HG03469 (cell line): ENCODE results near the gene DHX15.

Experiments used
- ATAC-seq: cut with Tn5 transposase; IDR thresholded peaks from one replicate; pipeline ENCODE4 v1.9.1; 2021; ENCODE audit warnings: mild to moderate bottlenecking, moderate library complexity, moderate number of reproducible peaks; ENCODE audit not compliant: unreplicated experiment

The DHX15 gene

GRCh38 chr4:24583451-24584210 is 723 bp downstream of the DHX15 start:
- peak; percentile 2 for ATAC-seq

- no peak for ATAC-seq
Measured at GRCh38 chr4:24582235-24582832, 2.0 kb downstream of the DHX15 start.

GRCh38 chr4:24578364-24578763 is 6.0 kb downstream of the DHX15 start:
- ATAC-seq = no peak

GRCh38 chr4:24576276-24576675 is 8.1 kb downstream of the DHX15 start:
- ATAC-seq = no peak

- no peak for ATAC-seq
Measured at GRCh38 chr4:24574236-24574635, 10.1 kb downstream of the DHX15 start.

GRCh38 chr4:24573582-24573981 is 10.8 kb downstream of the DHX15 start:
- ATAC-seq = no peak

- ATAC-seq = no peak
Measured at GRCh38 chr4:24570574-24571236, 13.6 kb downstream of the DHX15 start.

GRCh38 chr4:24570172-24570571 is 14.2 kb downstream of the DHX15 start:
- no peak for ATAC-seq

- no peak for ATAC-seq
Measured at GRCh38 chr4:24569662-24570061, 14.7 kb downstream of the DHX15 start.

- no peak for ATAC-seq
Measured at GRCh38 chr4:24568425-24568824, 15.9 kb downstream of the DHX15 start.

- ATAC-seq = no peak
Measured at GRCh38 chr4:24565054-24565453, 19.3 kb downstream of the DHX15 start.

GRCh38 chr4:24564488-24564887 is 19.9 kb downstream of the DHX15 start:
- ATAC-seq = no peak

- ATAC-seq = no peak
Measured at GRCh38 chr4:24561438-24562139, 22.8 kb downstream of the DHX15 start.

- no peak for ATAC-seq
Measured at GRCh38 chr4:24560868-24561368, 23.4 kb downstream of the DHX15 start.

- no peak for ATAC-seq
Measured at GRCh38 chr4:24559889-24560288, 24.5 kb downstream of the DHX15 start.

GRCh38 chr4:24559032-24559821 is 25.1 kb downstream of the DHX15 start:
- ATAC-seq = no peak

GRCh38 chr4:24557026-24558025 is 27.0 kb downstream of the DHX15 start:
- ATAC-seq = no peak

- no peak for ATAC-seq
Measured at GRCh38 chr4:24551492-24552289, 32.7 kb downstream of the DHX15 start.
